Measurements from ENCODE around the gene PPP1R12A. TPM values are rescaled to one million over a fixed set of nuclear protein-coding genes. Genes with fewer than 3 reads are reported as not detected.

PPP1R12A gene
- total RNA-seq, 2 experiments from 2014 or later = 65.6 to 76.4 TPM

GRCh38 chr12:79782172-79782900, 152.6 kb downstream of the PPP1R12A start:
- H3K4me3 ChIP-seq (ENCODE audit: low read length) = no peak overlapping the region
- DNase-seq (no peak), ATAC-seq (ENCODE audit: poor library complexity) (no peak)
- no peaks in the 10 kb centered on the region for H3K27me3 Mint-ChIP-seq
- CTCF ChIA-PET = no interaction called here
- POLR2A ChIA-PET = no interaction called here
- no peaks in the 10 kb centered on the region for H3K4me1 Mint-ChIP-seq (ENCODE audit: low read depth)
- no peak for TF ChIP-seq CTCF (IDR thresholded peaks at IDR 0.05)
- H3K4me1 ChIP-seq (ENCODE audit: insufficient read depth, low read length) = no peaks in the 10 kb centered on the region
- peaks cover 73% of the 10 kb centered on the region for H3K36me3 ChIP-seq (ENCODE audit: insufficient read depth, low read length)
- no peak overlapping the region for H3K27ac ChIP-seq (ENCODE audit: low read depth in 1 of 2, low read length in 2 of 2)
- no peak overlapping the region for H3K4me3 Mint-ChIP-seq
- H3K27ac Mint-ChIP-seq = no peak overlapping the region
- intact Hi-C loops (cut with DNase I, micrococcal nuclease) = loop anchor here in 1 of 2 experiments (5.0 kb wide), 1 partner anchor 35 kb away; no protein-coding TSS in a partner anchor
- H3K9me3 ChIP-seq (ENCODE audit: control insufficient read depth in 1 of 2, insufficient read depth in 1 of 2, low read length in 2 of 2) = no peaks in the 10 kb centered on the region
- H3K27me3 ChIP-seq (ENCODE audit: control insufficient read depth in 1 of 2, insufficient read depth in 2 of 2, low read length in 2 of 2) = no peaks in the 10 kb centered on the region
- H3K36me3 Mint-ChIP-seq (ENCODE audit: low read depth) = peaks cover 78% of the 10 kb centered on the region
- no peaks in the 10 kb centered on the region for H3K9me3 Mint-ChIP-seq

- POLR2A ChIA-PET = no interaction called here
- Mint-ChIP-seq H3K27ac (no peak overlapping the region), H3K36me3 (ENCODE audit: low read depth) (peaks cover 79% of the 10 kb centered on the region), H3K9me3 (no peaks in the 10 kb centered on the region), H3K27me3 (no peaks in the 10 kb centered on the region), H3K4me3 (no peak overlapping the region), H3K4me1 (ENCODE audit: low read depth) (no peaks in the 10 kb centered on the region)
- no peak for DNase-seq
- no peaks in the 10 kb centered on the region for H3K27me3 ChIP-seq (ENCODE audit: control insufficient read depth in 1 of 2, insufficient read depth in 2 of 2, low read length in 2 of 2)
- no peak overlapping the region for H3K27ac ChIP-seq (ENCODE audit: low read depth in 1 of 2, low read length in 2 of 2)
- intact Hi-C loops (cut with DNase I, micrococcal nuclease) = no loop called here
- H3K9me3 ChIP-seq (ENCODE audit: control insufficient read depth in 1 of 2, insufficient read depth in 1 of 2, low read length in 2 of 2) = no peaks in the 10 kb centered on the region
- ATAC-seq (ENCODE audit: poor library complexity) = no peak
- no peaks in the 10 kb centered on the region for H3K4me1 ChIP-seq (ENCODE audit: insufficient read depth, low read length)
- CTCF ChIA-PET = interaction anchor here (0.7 kb wide), 1 partner anchor 13 kb away, joined by 3 read pairs; no protein-coding TSS in a partner anchor
- H3K4me3 ChIP-seq (ENCODE audit: low read length) = no peak overlapping the region
- no peak for TF ChIP-seq CTCF (IDR thresholded peaks at IDR 0.05)
- peaks cover 69% of the 10 kb centered on the region for H3K36me3 ChIP-seq (ENCODE audit: insufficient read depth, low read length)
Observed at GRCh38 chr12:79778802-79779448, 156.0 kb downstream of the PPP1R12A start.

GRCh38 chr12:79776111-79776510, 158.8 kb downstream of the PPP1R12A start:
- Mint-ChIP-seq H3K4me3 (no peak overlapping the region), H3K27ac (no peak overlapping the region), H3K27me3 (no peaks in the 10 kb centered on the region), H3K9me3 (no peaks in the 10 kb centered on the region), H3K4me1 (ENCODE audit: low read depth) (no peaks in the 10 kb centered on the region), H3K36me3 (ENCODE audit: low read depth) (peaks cover 59% of the 10 kb centered on the region)
- ATAC-seq (ENCODE audit: poor library complexity) = no peak
- Histone ChIP-seq H3K27ac (ENCODE audit: low read depth in 1 of 2, low read length in 2 of 2) (no peak overlapping the region), H3K9me3 (ENCODE audit: control insufficient read depth in 1 of 2, insufficient read depth in 1 of 2, low read length in 2 of 2) (no peaks in the 10 kb centered on the region), H3K27me3 (ENCODE audit: control insufficient read depth in 1 of 2, insufficient read depth in 2 of 2, low read length in 2 of 2) (no peaks in the 10 kb centered on the region), H3K36me3 (ENCODE audit: insufficient read depth, low read length) (peaks cover 48% of the 10 kb centered on the region), H3K4me1 (ENCODE audit: insufficient read depth, low read length) (no peaks in the 10 kb centered on the region), H3K4me3 (ENCODE audit: low read length) (no peak overlapping the region)
- ChIA-PET CTCF (no interaction called here), POLR2A (no interaction called here)
- DNase-seq = no peak
- no peak for TF ChIP-seq CTCF (IDR thresholded peaks at IDR 0.05)
- intact Hi-C loops (cut with DNase I, micrococcal nuclease) = no loop called here

Data from CD4-positive, alpha-beta T cell (primary cell).